Transverse colon (tissue), 4 donors: Measurements from ENCODE around the gene HSPA1L.

ENCODE experiments used
- EP300 ChIP-seq: sonication (generic); formaldehyde crosslinking; IDR thresholded peaks from one replicate; pipeline ENCODE4 v1.6.1; 2017; ENCODE audit warnings: antibody characterized with exemption, low read depth
- POLR2A ChIP-seq: fragments of 450-650 bp; IDR thresholded peaks from one replicate; pipeline ENCODE4 v1.6.1; 2016; ENCODE audit warnings: antibody characterized with exemption, mild to moderate bottlenecking, moderate library complexity
- POLR2AphosphoS5 ChIP-seq, 3 donors: sonication (generic); formaldehyde crosslinking; IDR thresholded peaks; one replicate each; pipeline ENCODE4 v1.6.1; 2016; ENCODE audit warnings: antibody characterized with exemption in 3 of 3
- TF ChIP-seq, protein P1 (sequence below), 5 experiments: fragments of 200-600 bp in 3 of 5; fragments of 450-650 bp in 2 of 5; sonication (generic) in 3 of 5; IDR thresholded peaks; 1 replicate in 2 of 5; 2 replicates in 3 of 5; pipeline ENCODE4 v1.5.1; 2016 to 2017; ENCODE audit warnings: antibody characterized with exemption in 5 of 5, inconsistent platforms in 3 of 5, mild to moderate bottlenecking in 2 of 5, moderate library complexity in 1 of 5

DNA sequence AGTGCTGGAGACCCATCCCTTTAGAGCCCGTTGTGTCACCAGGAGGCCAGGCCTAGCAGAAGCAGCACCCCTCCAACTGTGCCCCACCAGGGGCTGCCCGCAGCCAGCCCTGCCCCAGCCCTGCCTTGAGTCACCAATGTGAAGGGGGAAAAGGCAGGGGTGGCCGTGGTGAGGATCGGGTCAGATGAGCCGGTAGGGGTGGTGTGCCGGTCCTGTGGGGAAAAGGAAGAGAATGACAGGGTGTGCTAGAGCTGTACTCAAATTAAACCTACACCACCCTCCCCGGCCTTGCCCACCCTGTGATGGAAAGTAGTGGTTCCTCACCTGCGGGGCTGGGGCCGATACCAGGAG, 49.5 kb downstream of the HSPA1L start:
- TF ChIP-seq POLR2A (no peak), POLR2AphosphoS5 (IDR thresholded peaks at IDR 0.05) (no peak), EP300 (no peak)
- TF ChIP-seq, protein P1, sequence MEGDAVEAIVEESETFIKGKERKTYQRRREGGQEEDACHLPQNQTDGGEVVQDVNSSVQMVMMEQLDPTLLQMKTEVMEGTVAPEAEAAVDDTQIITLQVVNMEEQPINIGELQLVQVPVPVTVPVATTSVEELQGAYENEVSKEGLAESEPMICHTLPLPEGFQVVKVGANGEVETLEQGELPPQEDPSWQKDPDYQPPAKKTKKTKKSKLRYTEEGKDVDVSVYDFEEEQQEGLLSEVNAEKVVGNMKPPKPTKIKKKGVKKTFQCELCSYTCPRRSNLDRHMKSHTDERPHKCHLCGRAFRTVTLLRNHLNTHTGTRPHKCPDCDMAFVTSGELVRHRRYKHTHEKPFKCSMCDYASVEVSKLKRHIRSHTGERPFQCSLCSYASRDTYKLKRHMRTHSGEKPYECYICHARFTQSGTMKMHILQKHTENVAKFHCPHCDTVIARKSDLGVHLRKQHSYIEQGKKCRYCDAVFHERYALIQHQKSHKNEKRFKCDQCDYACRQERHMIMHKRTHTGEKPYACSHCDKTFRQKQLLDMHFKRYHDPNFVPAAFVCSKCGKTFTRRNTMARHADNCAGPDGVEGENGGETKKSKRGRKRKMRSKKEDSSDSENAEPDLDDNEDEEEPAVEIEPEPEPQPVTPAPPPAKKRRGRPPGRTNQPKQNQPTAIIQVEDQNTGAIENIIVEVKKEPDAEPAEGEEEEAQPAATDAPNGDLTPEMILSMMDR (IDR thresholded peaks at IDR 0.05), result no peak
